ENCODE measurements around the gene ARMC10.

- TF ChIP-seq TAF1 (IDR thresholded peaks at IDR 0.05; ENCODE audit: low read depth) (no peak), POLR2AphosphoS5 (IDR thresholded peaks at IDR 0.05) (no peak), REST (IDR thresholded peaks at IDR 0.05; ENCODE audit: borderline replicate concordance) (no peak), CTCF (IDR thresholded peaks at IDR 0.05; ENCODE audit: poor library complexity, severe bottlenecking) (no peak), EZH2 (IDR thresholded peaks at IDR 0.05; ENCODE audit: borderline replicate concordance, insufficient read depth, low read length, poor library complexity, severe bottlenecking) (no peak), RAD21 (conservative IDR thresholded peaks at IDR 0.05) (no peak), EP300 (conservative IDR thresholded peaks at IDR 0.05; ENCODE audit: poor library complexity, severe bottlenecking) (no peak), MXI1 (conservative IDR thresholded peaks at IDR 0.05; ENCODE audit: poor library complexity, severe bottlenecking) (no peak)
Observed at GRCh38 chr7:103077318-103077717, 2.4 kb downstream of the ARMC10 start.
